Measurements from ENCODE around the gene RUNX3.

The RUNX3 gene

DNA sequence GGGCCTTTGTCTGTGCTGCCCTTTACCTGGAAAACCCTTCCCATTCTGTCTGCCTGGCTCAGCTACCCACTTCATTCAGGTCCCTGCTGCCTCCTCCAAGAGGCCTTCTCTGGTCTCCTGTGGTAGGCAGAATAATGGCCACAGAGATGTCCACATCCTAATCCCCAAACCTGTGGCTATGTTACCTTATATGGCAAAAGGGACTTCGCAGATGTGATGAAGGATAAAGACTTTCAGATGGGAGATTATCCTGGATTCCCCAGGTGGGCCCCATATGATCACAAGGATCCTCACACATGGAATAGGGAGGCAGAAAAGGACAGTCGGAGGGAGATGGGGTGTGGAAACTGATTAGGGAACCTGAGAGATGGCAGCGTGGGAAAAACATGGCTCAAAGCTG, 14.2 kb upstream of the RUNX3 start:
- Histone ChIP-seq H4K20me1 (ENCODE audit: insufficient read depth, low read length, poor library complexity, severe bottlenecking) (peaks cover 10% of the 10 kb centered on the region), H3K9me2 (replicated peaks; ENCODE audit: low read depth, low read length) (no peaks in the 10 kb centered on the region), H2AFZ (ENCODE audit: low read length) (no peak overlapping the region), H3K27me3 (ENCODE audit: insufficient read depth, low read length, poor library complexity, severe bottlenecking) (no peaks in the 10 kb centered on the region), H3K4me1 (ENCODE audit: insufficient read depth, low read length, poor library complexity, severe bottlenecking) (peaks cover 30% of the 10 kb centered on the region), H3F3A (ENCODE audit: low read depth) (no peaks in the 10 kb centered on the region), H3K9me3 (ENCODE audit: insufficient read depth, low read depth, low read length) (no peaks in the 10 kb centered on the region), H3K4me3 (ENCODE audit: low read length, poor library complexity, severe bottlenecking) (no peak overlapping the region), H3K9ac (ENCODE audit: low read depth, low read length, poor library complexity, severe bottlenecking) (no peak overlapping the region), H3K79me2 (ENCODE audit: insufficient read depth, low read length) (peaks cover 86% of the 10 kb centered on the region; the same call in 1 of the 2 replicates), H3K36me3 (ENCODE audit: insufficient read depth, low read length) (no peaks in the 10 kb centered on the region; the same call in 1 of the 2 replicates), H3K4me2 (ENCODE audit: low read depth, low read length, poor library complexity, severe bottlenecking) (no peak overlapping the region)
- TF ChIP-seq, protein P1, sequence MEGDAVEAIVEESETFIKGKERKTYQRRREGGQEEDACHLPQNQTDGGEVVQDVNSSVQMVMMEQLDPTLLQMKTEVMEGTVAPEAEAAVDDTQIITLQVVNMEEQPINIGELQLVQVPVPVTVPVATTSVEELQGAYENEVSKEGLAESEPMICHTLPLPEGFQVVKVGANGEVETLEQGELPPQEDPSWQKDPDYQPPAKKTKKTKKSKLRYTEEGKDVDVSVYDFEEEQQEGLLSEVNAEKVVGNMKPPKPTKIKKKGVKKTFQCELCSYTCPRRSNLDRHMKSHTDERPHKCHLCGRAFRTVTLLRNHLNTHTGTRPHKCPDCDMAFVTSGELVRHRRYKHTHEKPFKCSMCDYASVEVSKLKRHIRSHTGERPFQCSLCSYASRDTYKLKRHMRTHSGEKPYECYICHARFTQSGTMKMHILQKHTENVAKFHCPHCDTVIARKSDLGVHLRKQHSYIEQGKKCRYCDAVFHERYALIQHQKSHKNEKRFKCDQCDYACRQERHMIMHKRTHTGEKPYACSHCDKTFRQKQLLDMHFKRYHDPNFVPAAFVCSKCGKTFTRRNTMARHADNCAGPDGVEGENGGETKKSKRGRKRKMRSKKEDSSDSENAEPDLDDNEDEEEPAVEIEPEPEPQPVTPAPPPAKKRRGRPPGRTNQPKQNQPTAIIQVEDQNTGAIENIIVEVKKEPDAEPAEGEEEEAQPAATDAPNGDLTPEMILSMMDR (conservative IDR thresholded peaks at IDR 0.05; ENCODE audit: low read length) = no peak
- TF ChIP-seq EZH2phosphoT487 (IDR thresholded peaks at IDR 0.05; ENCODE audit: borderline replicate concordance) = no peak

DNA sequence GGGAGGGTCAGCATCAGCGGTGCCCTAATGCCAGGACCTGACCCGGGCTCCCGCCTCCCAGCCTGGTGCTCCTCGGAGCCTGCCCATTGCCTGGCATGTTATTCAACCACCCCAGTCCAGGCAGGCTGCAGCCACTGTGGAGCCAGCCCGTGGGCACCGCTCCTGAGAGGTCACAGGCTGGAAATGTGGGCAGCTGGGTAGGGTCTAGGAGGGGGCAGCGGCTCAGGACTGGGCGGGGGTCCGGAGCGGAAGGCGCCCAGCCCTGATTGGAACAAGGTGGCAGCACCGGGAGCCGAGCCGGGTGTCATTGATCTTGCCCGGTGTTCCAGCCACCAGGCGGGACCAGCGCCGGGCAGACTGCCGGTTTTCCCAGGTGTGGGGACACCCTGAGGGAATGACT, 12.7 kb upstream of the RUNX3 start:
- peaks cover 15% of the 10 kb centered on the region for H3K4me1 ChIP-seq (ENCODE audit: insufficient read depth, low read length, poor library complexity, severe bottlenecking)
- no peak overlapping the region for H3K9ac ChIP-seq (ENCODE audit: low read depth, low read length, poor library complexity, severe bottlenecking)
- peaks cover 10% of the 10 kb centered on the region for H4K20me1 ChIP-seq (ENCODE audit: insufficient read depth, low read length, poor library complexity, severe bottlenecking)
- H3K27me3 ChIP-seq (ENCODE audit: insufficient read depth, low read length, poor library complexity, severe bottlenecking) = no peaks in the 10 kb centered on the region
- H3K4me2 ChIP-seq (ENCODE audit: low read depth, low read length, poor library complexity, severe bottlenecking) = no peak overlapping the region
- H2AFZ ChIP-seq (ENCODE audit: low read length) = no peak overlapping the region
- H3K4me3 ChIP-seq (ENCODE audit: low read length, poor library complexity, severe bottlenecking) = no peak overlapping the region
- H3K36me3 ChIP-seq (ENCODE audit: insufficient read depth, low read length) = no peaks in the 10 kb centered on the region; the same call in 1 of the 2 replicates
- no peaks in the 10 kb centered on the region for H3K9me3 ChIP-seq (ENCODE audit: insufficient read depth, low read depth, low read length)
- TF ChIP-seq, protein P1 (conservative IDR thresholded peaks at IDR 0.05; ENCODE audit: low read length) = no peak
- peaks cover 73% of the 10 kb centered on the region; the same call in 1 of the 2 replicates for H3K79me2 ChIP-seq (ENCODE audit: insufficient read depth, low read length)
- H3K9me2 ChIP-seq (replicated peaks; ENCODE audit: low read depth, low read length) = no peaks in the 10 kb centered on the region
- H3F3A ChIP-seq (ENCODE audit: low read depth) = no peaks in the 10 kb centered on the region

DNA sequence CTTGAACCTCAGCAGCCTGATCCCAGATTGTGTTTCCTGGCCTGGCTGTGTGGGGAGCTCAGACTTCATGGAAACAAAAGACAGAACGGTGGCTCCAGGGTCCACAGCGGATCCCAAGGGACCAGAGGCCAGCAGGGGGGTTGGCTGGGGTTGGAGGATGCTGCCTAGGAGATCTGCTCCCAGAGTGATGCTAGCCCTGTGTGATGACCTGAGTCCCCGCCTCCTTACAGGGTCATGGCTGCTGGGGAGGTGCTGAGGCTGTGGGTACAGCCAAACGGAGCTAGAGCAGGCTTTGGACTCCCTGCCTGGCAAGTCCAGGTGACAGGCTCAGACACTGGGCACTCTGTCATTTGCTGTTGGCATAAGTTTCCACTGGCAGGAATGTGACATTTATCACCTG, 11.5 kb upstream of the RUNX3 start:
- TF ChIP-seq, protein P1 (conservative IDR thresholded peaks at IDR 0.05; ENCODE audit: low read length) = no peak
- TF ChIP-seq EZH2phosphoT487 (IDR thresholded peaks at IDR 0.05; ENCODE audit: borderline replicate concordance) = no peak
- Histone ChIP-seq H3K27me3 (ENCODE audit: insufficient read depth, low read length, poor library complexity, severe bottlenecking) (no peaks in the 10 kb centered on the region), H3K4me1 (ENCODE audit: insufficient read depth, low read length, poor library complexity, severe bottlenecking) (peaks cover 4% of the 10 kb centered on the region), H2AFZ (ENCODE audit: low read length) (no peak overlapping the region), H3K4me2 (ENCODE audit: low read depth, low read length, poor library complexity, severe bottlenecking) (no peak overlapping the region), H3K36me3 (ENCODE audit: insufficient read depth, low read length) (no peaks in the 10 kb centered on the region; the same call in 1 of the 2 replicates), H3K4me3 (ENCODE audit: low read length, poor library complexity, severe bottlenecking) (no peak overlapping the region), H4K20me1 (ENCODE audit: insufficient read depth, low read length, poor library complexity, severe bottlenecking) (peaks cover 3% of the 10 kb centered on the region), H3F3A (ENCODE audit: low read depth) (no peaks in the 10 kb centered on the region), H3K9ac (ENCODE audit: low read depth, low read length, poor library complexity, severe bottlenecking) (no peak overlapping the region), H3K79me2 (ENCODE audit: insufficient read depth, low read length) (peaks cover 70% of the 10 kb centered on the region; the same call in 1 of the 2 replicates), H3K9me3 (ENCODE audit: insufficient read depth, low read depth, low read length) (no peaks in the 10 kb centered on the region), H3K9me2 (replicated peaks; ENCODE audit: low read depth, low read length) (no peaks in the 10 kb centered on the region)
